Loucy (cell line): Measurements from ENCODE around the gene MED31.

Experiments
- H2AFZ ChIP-seq: fragments of 200-600 bp; sonication (generic); 2 replicates; pipeline ENCODE4 v1.6.0; 2016; ENCODE audit warnings: antibody characterized with exemption, mild to moderate bottlenecking, low read length, moderate library complexity
- H3F3A ChIP-seq: fragments of 200-600 bp; 2 replicates; pipeline ENCODE4 v1.6.0; 2016; ENCODE audit warnings: antibody characterized with exemption, low read depth, mild to moderate bottlenecking
- H3K27me3 ChIP-seq: fragments of 200-600 bp; sonication (generic); 2 replicates; pipeline ENCODE4 v1.6.1; 2014; ENCODE audit warnings: low read length, mild to moderate bottlenecking; ENCODE audit not compliant: insufficient read depth, poor library complexity, severe bottlenecking
- H3K36me3 ChIP-seq: fragments of 200-600 bp; sonication (generic); 2 replicates; pipeline ENCODE4 v1.6.1; 2016; ENCODE audit warnings: low read length; ENCODE audit not compliant: insufficient read depth
- H3K4me1 ChIP-seq: fragments of 200-600 bp; sonication (generic); 2 replicates; pipeline ENCODE4 v1.5.1; 2014; ENCODE audit warnings: low read length, mild to moderate bottlenecking; ENCODE audit not compliant: insufficient read depth, poor library complexity, severe bottlenecking
- H3K4me2 ChIP-seq: fragments of 200-600 bp; sonication (generic); 2 replicates; pipeline ENCODE4 v1.6.0; 2014; ENCODE audit warnings: antibody characterized with exemption, low read length, low read depth, mild to moderate bottlenecking; ENCODE audit not compliant: poor library complexity, severe bottlenecking
- H3K4me3 ChIP-seq: fragments of 200-600 bp; sonication (generic); 2 replicates; pipeline ENCODE4 v1.5.1; 2014; ENCODE audit warnings: low read length, mild to moderate bottlenecking, mixed read lengths; ENCODE audit not compliant: poor library complexity, severe bottlenecking
- H3K79me2 ChIP-seq: fragments of 200-600 bp; sonication (generic); 2 replicates; pipeline ENCODE4 v1.6.1; 2014; ENCODE audit warnings: low read length; ENCODE audit not compliant: insufficient read depth
- H3K9ac ChIP-seq: fragments of 200-600 bp; sonication (generic); 2 replicates; pipeline ENCODE4 v1.6.0; 2014; ENCODE audit warnings: mild to moderate bottlenecking, low read depth, low read length, moderate library complexity; ENCODE audit not compliant: poor library complexity, severe bottlenecking
- H3K9me2 ChIP-seq: fragments of 200-600 bp; sonication (generic); replicated peaks from 2 replicates; pipeline ENCODE4 v1.6.1; 2016; ENCODE audit warnings: low read depth, low read length, mixed read lengths
- H3K9me3 ChIP-seq: fragments of 200-600 bp; sonication (generic); 2 replicates; pipeline ENCODE4 v1.6.1; 2014; ENCODE audit warnings: mild to moderate bottlenecking, antibody characterized with exemption, low read length, low read depth; ENCODE audit not compliant: insufficient read depth
- H4K20me1 ChIP-seq: fragments of 200-600 bp; sonication (generic); 2 replicates; pipeline ENCODE4 v1.6.0; 2014; ENCODE audit warnings: antibody characterized with exemption, low read length, mild to moderate bottlenecking; ENCODE audit not compliant: insufficient read depth, poor library complexity, severe bottlenecking
- EZH2phosphoT487 ChIP-seq: fragments of 200-600 bp; IDR thresholded peaks from 2 replicates; pipeline ENCODE4 v1.6.1; 2018; ENCODE audit warnings: antibody characterized with exemption, mild to moderate bottlenecking, moderate library complexity, borderline replicate concordance
- TF ChIP-seq, protein P1 (sequence below): fragments of 200-600 bp; sonication (generic); conservative IDR thresholded peaks from 2 replicates; pipeline ENCODE4 v1.5.1; 2014; ENCODE audit warnings: mild to moderate bottlenecking, antibody characterized with exemption, low read length

The MED31 gene

GRCh38 chr17:6637458-6637840, 14.0 kb downstream of the MED31 start:
- H3K4me2 ChIP-seq, result no peak overlapping the region
- peaks cover 16% of the 10 kb centered on the region for H4K20me1 ChIP-seq
- no peaks in the 10 kb centered on the region for H3F3A ChIP-seq
- H3K4me1 ChIP-seq, result peaks cover 20% of the 10 kb centered on the region
- H3K9me3 ChIP-seq, result no peaks in the 10 kb centered on the region
- H3K36me3 ChIP-seq, result peaks cover 14% of the 10 kb centered on the region; the same call in 1 of the 2 replicates
- H3K27me3 ChIP-seq, result no peaks in the 10 kb centered on the region
- no peak overlapping the region for H2AFZ ChIP-seq
- H3K79me2 ChIP-seq, result peaks cover 37% of the 10 kb centered on the region
- H3K9ac ChIP-seq, result no peak overlapping the region
- TF ChIP-seq, protein P1, sequence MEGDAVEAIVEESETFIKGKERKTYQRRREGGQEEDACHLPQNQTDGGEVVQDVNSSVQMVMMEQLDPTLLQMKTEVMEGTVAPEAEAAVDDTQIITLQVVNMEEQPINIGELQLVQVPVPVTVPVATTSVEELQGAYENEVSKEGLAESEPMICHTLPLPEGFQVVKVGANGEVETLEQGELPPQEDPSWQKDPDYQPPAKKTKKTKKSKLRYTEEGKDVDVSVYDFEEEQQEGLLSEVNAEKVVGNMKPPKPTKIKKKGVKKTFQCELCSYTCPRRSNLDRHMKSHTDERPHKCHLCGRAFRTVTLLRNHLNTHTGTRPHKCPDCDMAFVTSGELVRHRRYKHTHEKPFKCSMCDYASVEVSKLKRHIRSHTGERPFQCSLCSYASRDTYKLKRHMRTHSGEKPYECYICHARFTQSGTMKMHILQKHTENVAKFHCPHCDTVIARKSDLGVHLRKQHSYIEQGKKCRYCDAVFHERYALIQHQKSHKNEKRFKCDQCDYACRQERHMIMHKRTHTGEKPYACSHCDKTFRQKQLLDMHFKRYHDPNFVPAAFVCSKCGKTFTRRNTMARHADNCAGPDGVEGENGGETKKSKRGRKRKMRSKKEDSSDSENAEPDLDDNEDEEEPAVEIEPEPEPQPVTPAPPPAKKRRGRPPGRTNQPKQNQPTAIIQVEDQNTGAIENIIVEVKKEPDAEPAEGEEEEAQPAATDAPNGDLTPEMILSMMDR, result no peak
- TF ChIP-seq EZH2phosphoT487, result no peak
- no peaks in the 10 kb centered on the region for H3K9me2 ChIP-seq
- H3K4me3 ChIP-seq, result no peak overlapping the region

DNA sequence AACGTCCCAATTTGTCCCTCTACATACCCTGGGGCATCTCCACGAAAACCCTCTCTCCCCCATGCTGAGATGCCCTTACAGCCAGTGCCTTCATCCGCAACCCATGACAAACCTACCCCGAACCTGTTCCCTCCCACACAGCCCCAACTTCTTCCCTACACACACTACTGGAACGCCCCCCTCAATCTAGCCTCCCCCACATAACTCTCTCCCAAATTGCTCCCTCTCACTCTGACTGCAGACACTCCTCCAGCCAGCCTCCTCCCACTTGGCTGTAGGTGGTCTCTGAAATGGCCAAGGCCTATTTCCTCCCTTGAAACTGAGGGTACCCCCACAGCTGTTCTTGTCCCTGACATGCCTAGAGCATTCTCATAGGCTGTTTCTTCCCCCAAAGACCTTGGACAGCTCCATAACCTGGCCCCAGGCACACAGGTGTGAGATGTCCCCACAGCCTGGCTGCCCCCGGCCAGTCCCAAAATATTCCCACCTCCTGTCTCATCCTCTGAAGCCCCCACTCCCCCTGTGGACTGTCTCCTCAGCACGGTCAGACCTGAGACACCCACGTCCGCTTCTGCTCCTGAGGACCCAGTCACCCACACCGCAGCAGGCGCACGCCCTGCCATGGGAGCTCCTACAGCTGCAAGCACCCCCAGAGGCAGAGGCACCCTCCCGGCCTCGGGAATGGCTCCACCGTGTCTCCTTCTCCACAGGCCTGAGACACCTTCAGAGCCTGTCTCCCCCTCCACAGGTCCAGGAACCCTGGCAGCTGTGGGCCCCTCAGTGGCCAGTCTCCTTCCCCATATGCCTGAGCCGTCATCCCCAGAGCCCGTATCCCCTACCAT, 14.6 kb downstream of the MED31 start:
- Histone ChIP-seq H3K4me3 (no peak overlapping the region), H3K9me2 (no peaks in the 10 kb centered on the region), H2AFZ (no peak overlapping the region), H3K9ac (no peak overlapping the region), H3K4me2 (no peak overlapping the region), H3K9me3 (no peaks in the 10 kb centered on the region), H3K36me3 (peaks cover 14% of the 10 kb centered on the region; the same call in 1 of the 2 replicates), H4K20me1 (peaks cover 10% of the 10 kb centered on the region), H3K4me1 (peaks cover 14% of the 10 kb centered on the region), H3K27me3 (no peaks in the 10 kb centered on the region), H3F3A (no peaks in the 10 kb centered on the region), H3K79me2 (peaks cover 31% of the 10 kb centered on the region)
- TF ChIP-seq, protein P1, result no peak
- no peak for TF ChIP-seq EZH2phosphoT487

DNA sequence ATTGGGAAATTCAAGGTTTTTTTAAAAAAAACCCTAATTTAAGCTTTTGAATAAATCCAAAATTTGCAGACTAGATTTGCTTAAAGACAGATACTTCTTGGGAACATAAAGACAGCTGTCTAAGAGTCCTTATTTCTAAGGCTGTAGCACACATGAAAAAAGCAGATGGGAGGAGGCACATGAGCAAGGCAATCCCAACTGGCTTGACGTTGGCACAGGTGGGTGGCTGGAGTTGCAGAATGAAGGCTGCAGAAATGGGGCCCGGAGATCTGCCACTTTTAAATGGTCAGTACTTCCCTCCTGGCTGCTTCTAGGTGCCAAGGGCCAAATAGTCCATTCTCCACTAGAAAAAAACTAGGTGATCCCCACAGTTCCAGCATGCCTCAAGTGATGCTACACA, 15.3 kb downstream of the MED31 start:
- Histone ChIP-seq H3F3A (no peaks in the 10 kb centered on the region), H2AFZ (no peak overlapping the region), H4K20me1 (peaks cover 9% of the 10 kb centered on the region), H3K4me2 (no peak overlapping the region), H3K4me1 (peaks cover 9% of the 10 kb centered on the region), H3K36me3 (peaks cover 14% of the 10 kb centered on the region; the same call in 1 of the 2 replicates), H3K79me2 (peaks cover 24% of the 10 kb centered on the region; the same call in 1 of the 2 replicates), H3K27me3 (no peaks in the 10 kb centered on the region), H3K9me3 (no peaks in the 10 kb centered on the region), H3K9ac (no peak overlapping the region), H3K4me3 (no peak overlapping the region), H3K9me2 (no peaks in the 10 kb centered on the region)
- TF ChIP-seq, protein P1, result no peak
- no peak for TF ChIP-seq EZH2phosphoT487
